Heart right ventricle (tissue), 16 donors: Measurements from ENCODE around the gene HOXA3. TPM values are rescaled to one million over a fixed set of nuclear protein-coding genes. Genes with fewer than 3 reads are reported as not detected.

Experiments used
- ATAC-seq, 8 donors: fragments of 200-7000 bp; cut with Tn5 transposase; one replicate each; pipeline ENCODE4 v1.9.1; 2020; ENCODE audit warnings: mild to moderate bottlenecking in 8 of 8, moderate library complexity in 8 of 8, moderate number of reproducible peaks in 1 of 8
- DNase-seq, 2 donors: peaks; one replicate each; pipeline ENCODE4 v3.0.0-alpha.2; 2020
- H3K27ac ChIP-seq, 10 donors: fragments of 200-600 bp; sonication (generic) in 2 of 10; one replicate each; pipeline versions ENCODE4 v1.5.0 to v1.8.0; 2020 to 2022; ENCODE audit warnings: mild to moderate bottlenecking in 3 of 10
- H3K27me3 ChIP-seq, 7 donors: fragments of 200-600 bp; one replicate each; pipeline ENCODE4 v1.8.0; 2021 to 2022; ENCODE audit warnings: mild to moderate bottlenecking in 2 of 7
- H3K36me3 ChIP-seq, 9 donors: fragments of 200-600 bp; sonication (generic) in 1 of 9; one replicate each; pipeline versions ENCODE4 v1.5.0 to v1.8.0; 2020 to 2022; ENCODE audit warnings: mild to moderate bottlenecking in 2 of 9
- H3K4me1 ChIP-seq, 9 donors: fragments of 200-600 bp; sonication (generic) in 1 of 9; one replicate each; pipeline versions ENCODE4 v1.5.0 to v1.8.0; 2020 to 2022; ENCODE audit warnings: mild to moderate bottlenecking in 4 of 9
- H3K4me3 ChIP-seq, 10 donors: fragments of 200-600 bp; sonication (generic) in 2 of 10; one replicate each; pipeline versions ENCODE4 v1.5.0 to v1.8.0; 2020 to 2022; ENCODE audit warnings: mild to moderate bottlenecking in 7 of 10, moderate library complexity in 2 of 10
- H3K9me3 ChIP-seq, 11 donors: fragments of 200-600 bp in 10 of 11; sonication (generic) in 2 of 11; one replicate each; pipeline versions ENCODE4 v1.5.0 to v1.8.0; 2013 to 2022; ENCODE audit warnings: mild to moderate bottlenecking in 2 of 11, control low read depth in 1 of 11, moderate library complexity in 1 of 11
- CTCF ChIP-seq, 9 donors: fragments of 200-600 bp; sonication (generic) in 2 of 9; IDR thresholded peaks; one replicate each; pipeline versions ENCODE4 v1.5.0 to v1.8.0; 2021 to 2022; ENCODE audit warnings: antibody characterized with exemption in 9 of 9, mild to moderate bottlenecking in 5 of 9, moderate library complexity in 1 of 9
- WGBS, 2 donors: extraction: QIAGEN DNeasy Blood & Tissue Kit; methylation state at CpG; one replicate each; pipeline ENCODE4 v1.1.7; 2013; ENCODE audit warnings: inconsistent platforms in 1 of 2; 5-methylcytosine and 5-hydroxymethylcytosine counted together
- intact Hi-C, 10 donors: fragments of 100-400 bp; cut with DNase I; formaldehyde crosslinking; loops; one replicate each; pipeline versions ENCODE4 v1.11.1 to v1.14.2; 2022
- polyA plus RNA-seq, 2 donors: library from polyadenylated mRNA; stranded (reverse); fragments of 200-250 nt; gene quantifications; one replicate each; pipeline ENCODE4 v1.2.3, GENCODE V29; 2013
- total RNA-seq, 10 donors: library from RNA; stranded (reverse); fragmentation: NEBNext Ultra II Directional in 3 of 10; extraction: Animal tissue kit (Norgen Biotek cat#: 25700) in 3 of 10; gene quantifications; one replicate each; pipeline versions ENCODE4 v1.2.1 to v1.2.4, GENCODE V29; 2021 to 2023
- donor health status: Arrhythmogenic right ventricular cardiomyopathy.
- donor health status: ischemic (EF 13 %, LVEDD 7.1; RV severe dilation, severe dysfunction).
- donor health status: healthy with polysubstance abuse.
- donor health status: DM: no; HTN: yes; CAD: no.
- donor health status: DM: no; HTN: no; CAD: no.
- donor health status: ischemic (EF 25% LVEDD 6.9; RV normal size, moderate dysfunction).
- donor health status: ischemic (EF 25% LVEDD 5.7; RV mildly dilated, moderate dysfunction).
- donor health status: healthy.
- donor health status: DM: yes; HTN: yes; CAD: no.
- donor health status: Ischemic cardiomyopathy.
- donor health status: ischemic (EF 35%, LVEDD 5.7; RV mildly dilated, moderate dysfunction).
- donor health status: nonischemic (EF 11% LVEDD 7.7; RV severe dilation, severe dysfunction).
- donor health status: DM: yes; HTN: yes; CAD: no.
- donor health status: PGD.
- donor health status: ischemic (EF 29% LVEDD 5.4; RV normal size, mild dysfunction).
- donor health status: nonischemic (EF 23%, LVEDD 6.1; RV moderate dilation, normal function).

HOXA3 gene
- total and polyA plus RNA-seq, 12 donors = 0.11 to 1.5 (median 0.24) TPM; not detected in 2

- Histone ChIP-seq H3K27ac (peak overlapping the region in 2 of 10 donors; percentile 31 to 44), H3K4me3 (no peak overlapping the region), H3K4me1 (peaks cover 0 to 43% (median 7%) of the 10 kb centered on the region in 9 donors), H3K36me3 (no peaks in the 10 kb centered on the region), H3K9me3 (no peaks in the 10 kb centered on the region), H3K27me3 (peaks cover 24 to 99% (median 98%) of the 10 kb centered on the region in 7 donors)
- WGBS, 2 donors = 13 to 20% methylated on average over 53 to 66 of the region's 66 CpGs
- no peak for TF ChIP-seq CTCF (IDR thresholded peaks at IDR 0.05)
- ATAC-seq (no peak), DNase-seq (no peak)
- intact Hi-C loops = no loop called here
These were observed 42.0 kb downstream of the HOXA3 start for GRCh38 chr7:27110186-27111031.

GRCh38 chr7:27109466-27110185 is 42.8 kb downstream of the HOXA3 start:
- Histone ChIP-seq H3K36me3 (no peaks in the 10 kb centered on the region), H3K27me3 (peaks cover 26 to 99% (median 99%) of the 10 kb centered on the region in 7 donors), H3K27ac (peak overlapping the region in 1 of 10 donors; percentile 84), H3K9me3 (no peaks in the 10 kb centered on the region), H3K4me1 (peaks cover 0 to 39% (median 5%) of the 10 kb centered on the region in 9 donors), H3K4me3 (no peak overlapping the region)
- intact Hi-C loops = no loop called here
- ATAC-seq (no peak), DNase-seq (no peak)
- TF ChIP-seq CTCF (IDR thresholded peaks at IDR 0.05) = no peak
- 70 to 72% methylated on average over 4 of the region's 4 CpGs for WGBS, 2 donors

GRCh38 chr7:27108390-27109127 is 43.8 kb downstream of the HOXA3 start:
- H3K4me1 ChIP-seq = peaks cover 0 to 39% (median 5%) of the 10 kb centered on the region in 9 donors

More at GRCh38 chr7:27108390-27109127, 43.8 kb downstream of the HOXA3 start:
- intact Hi-C loops = no loop called here
- Histone ChIP-seq H3K9me3 (no peaks in the 10 kb centered on the region), H3K36me3 (no peaks in the 10 kb centered on the region), H3K27me3 (peaks cover 29 to 100% (median 100%) of the 10 kb centered on the region in 7 donors), H3K27ac (peak overlapping the region in 6 of 10 donors; percentile 19 to 86 (median 54)), H3K4me3 (peak overlapping the region in 2 of 10 donors; percentile 21 to 45)
- DNase-seq (no peak), ATAC-seq (peak in 5 of 8 donors; percentile 22 to 73 (median 57))
- no peak for TF ChIP-seq CTCF (IDR thresholded peaks at IDR 0.05)
- 11 to 12% methylated on average over 41 of the region's 41 CpGs for WGBS, 2 donors
